PC-9 (cell line): ENCODE data around the gene SLC25A51. TPM values are rescaled to one million over a fixed set of nuclear protein-coding genes. Genes with fewer than 3 reads are reported as not detected.

Experiments used
- BruUV-seq: library from RNA; stranded (reverse); fragments of 400-500 nt; replicated peaks from 2 replicates; lab custom pipeline; 2021; lab: Mats Ljungman, UMichigan
- CTCF ChIA-PET: fragments of 300-600 bp; sonication (Branson Sonifier 250); formaldehyde crosslinking; loops from one replicate; lab custom pipeline; 2022; ENCODE audit warnings: antibody characterized with exemption; lab: Charles Lee
- POLR2A ChIA-PET: fragments of 300-600 bp; sonication (Branson Sonifier 250); formaldehyde crosslinking; loops from one replicate; lab custom pipeline; 2022; ENCODE audit warnings: antibody characterized with exemption; ENCODE audit not compliant: unreplicated experiment; lab: Charles Lee
- DNase-seq, 2 experiments: peaks; one replicate each; pipeline versions ENCODE4 v3.0.0 to v3.0.0-alpha.2; 2015 to 2022; ENCODE audit warnings: mixed read lengths in 1 of 2
- H2AFZ ChIP-seq: fragments of 200-600 bp; sonication (generic); 2 replicates; pipeline ENCODE4 v1.8.1; 2017; ENCODE audit warnings: antibody characterized with exemption
- H3F3A ChIP-seq: fragments of 200-600 bp; sonication (generic); 2 replicates; pipeline ENCODE4 v1.8.1; 2017; ENCODE audit warnings: antibody characterized with exemption, mild to moderate bottlenecking, low read depth; ENCODE audit not compliant: insufficient read depth
- H3K27ac ChIP-seq: fragments of 200-600 bp; sonication (generic); 2 replicates; pipeline ENCODE4 v1.6.1; 2016; ENCODE audit warnings: mixed run types
- H3K27me3 ChIP-seq: fragments of 200-600 bp; sonication (generic); 2 replicates; pipeline ENCODE4 v1.6.1; 2016; ENCODE audit warnings: low read depth, mixed run types; ENCODE audit not compliant: insufficient read depth
- H3K36me3 ChIP-seq: fragments of 200-600 bp; sonication (generic); 2 replicates; pipeline ENCODE4 v1.6.1; 2016; ENCODE audit warnings: low read depth, mixed run types
- H3K4me1 ChIP-seq: fragments of 200-600 bp; sonication (generic); replicated peaks from 2 replicates; pipeline ENCODE4 v1.6.1; 2016; ENCODE audit warnings: mixed run types; ENCODE audit not compliant: insufficient read depth
- H3K4me2 ChIP-seq: fragments of 200-600 bp; sonication (generic); 2 replicates; pipeline ENCODE4 v1.6.1; 2017; ENCODE audit warnings: mixed run types
- H3K4me3 ChIP-seq: fragments of 200-600 bp; sonication (generic); 2 replicates; pipeline ENCODE4 v1.6.1; 2016; ENCODE audit warnings: mixed run types
- H3K79me2 ChIP-seq: fragments of 200-600 bp; sonication (generic); 2 replicates; pipeline ENCODE4 v1.6.1; 2017; ENCODE audit warnings: low read depth, mixed run types
- H3K9me2 ChIP-seq: fragments of 200-600 bp; sonication (generic); 2 replicates; pipeline ENCODE4 v1.8.1; 2017; ENCODE audit warnings: mild to moderate bottlenecking; ENCODE audit not compliant: insufficient read depth
- H3K9me3 ChIP-seq: fragments of 200-600 bp; sonication (generic); 2 replicates; pipeline ENCODE4 v1.8.1; 2016; ENCODE audit warnings: low read depth; ENCODE audit not compliant: insufficient read depth
- H4K20me1 ChIP-seq: fragments of 200-600 bp; sonication (generic); 2 replicates; pipeline ENCODE4 v1.8.1; 2017; ENCODE audit not compliant: insufficient read depth
- CTCF ChIP-seq: fragments of 200-600 bp; sonication (generic); conservative IDR thresholded peaks from 2 replicates; pipeline ENCODE4 v1.6.1; 2017; ENCODE audit warnings: mixed run types, antibody characterized with exemption, mild to moderate bottlenecking, moderate library complexity
- EZH2 ChIP-seq: fragments of 200-600 bp; sonication (generic); IDR thresholded peaks from 2 replicates; pipeline ENCODE4 v1.8.0; 2017; ENCODE audit warnings: antibody characterized with exemption, low read depth
- intact Hi-C: fragments of 100-400 bp; cut with micrococcal nuclease; formaldehyde crosslinking; loops from one replicate; pipeline ENCODE4 v1.10.0; 2022; ENCODE audit not compliant: unreplicated experiment
- total RNA-seq: library from RNA; stranded (reverse); gene quantifications from 2 replicates; pipeline ENCODE4 v1.2.3, GENCODE V29; 2021

The SLC25A51 gene
- total RNA-seq, 1 experiment from 2014 or later: 14.9 TPM

DNA sequence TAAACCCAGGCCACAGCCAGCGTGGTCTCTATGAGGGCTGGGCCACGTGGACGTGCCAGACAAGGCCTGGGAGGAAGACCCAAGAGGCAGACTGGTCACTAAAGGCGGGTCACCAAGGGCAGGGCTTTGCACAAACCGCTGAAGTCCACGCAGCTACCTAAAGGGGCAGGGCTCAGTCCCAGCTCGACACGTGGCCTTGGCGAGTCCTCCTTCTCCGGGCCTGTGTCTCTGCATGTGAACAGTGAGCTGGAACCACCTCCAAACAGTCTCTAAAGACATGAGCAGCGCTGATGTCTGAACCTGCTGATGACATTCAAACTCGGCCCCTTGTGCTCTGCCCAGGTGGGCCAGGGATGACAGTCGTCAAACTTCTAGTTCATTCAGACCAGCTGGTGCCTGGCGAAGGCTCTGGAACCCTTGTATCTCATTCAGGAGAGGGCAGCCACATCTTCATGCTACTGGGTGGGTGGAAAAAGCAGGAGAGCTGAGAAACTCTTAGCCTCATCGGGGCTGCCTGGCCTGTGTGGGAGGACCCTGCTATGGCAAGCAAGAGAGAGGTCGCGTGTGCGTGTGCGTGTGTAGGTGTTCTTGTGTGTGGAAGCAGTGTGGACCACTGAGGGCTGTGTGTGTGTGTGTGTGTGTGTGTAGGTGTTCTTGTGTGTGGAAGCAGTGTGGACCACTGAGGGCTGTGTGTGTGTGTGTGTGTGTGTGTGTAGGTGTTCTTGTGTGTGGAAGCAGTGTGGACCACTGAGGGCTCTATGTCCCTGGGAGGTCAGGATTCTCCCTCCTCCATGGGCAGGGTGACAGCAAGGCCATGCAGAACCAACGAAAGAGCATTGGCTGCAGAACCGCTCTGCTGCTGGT lies 14.1 kb upstream of the SLC25A51 start:
- Histone ChIP-seq H3K79me2 (no peaks in the 10 kb centered on the region), H3F3A (peaks cover 10% of the 10 kb centered on the region; the same call in 1 of the 2 replicates), H3K4me3 (no peak overlapping the region), H2AFZ (no peak overlapping the region), H4K20me1 (no peaks in the 10 kb centered on the region), H3K4me1 (no peaks in the 10 kb centered on the region), H3K9me3 (no peaks in the 10 kb centered on the region), H3K27me3 (no peaks in the 10 kb centered on the region), H3K4me2 (no peak overlapping the region), H3K36me3 (no peaks in the 10 kb centered on the region), H3K9me2 (no peaks in the 10 kb centered on the region), H3K27ac (no peak overlapping the region)
- intact Hi-C loops: no loop called here
- ChIA-PET POLR2A (no interaction called here), CTCF (no interaction called here)
- no peak for DNase-seq
- BruUV-seq: no TSS peak
- TF ChIP-seq EZH2 (no peak), CTCF (no peak)

DNA sequence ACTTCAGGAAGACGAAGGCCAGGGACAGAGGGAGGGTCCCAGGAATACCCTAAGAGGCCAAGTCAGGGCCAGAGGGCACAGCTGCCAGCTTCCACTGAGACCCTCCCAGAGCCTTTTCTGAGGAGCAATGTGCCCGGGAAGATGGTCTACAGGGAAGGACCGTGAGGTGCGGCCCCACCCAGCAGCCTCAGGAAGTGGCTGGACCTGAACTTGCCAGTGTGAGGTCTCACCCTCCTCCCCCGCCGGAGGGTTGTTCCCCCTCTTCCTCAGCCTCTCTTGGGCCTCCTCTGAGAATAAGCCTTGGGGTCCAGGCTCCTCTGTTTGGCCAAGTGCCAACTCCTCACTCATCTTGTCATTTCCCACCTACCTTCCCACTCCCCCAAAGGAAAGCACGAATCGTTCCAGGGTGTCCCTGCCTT lies 13.4 kb upstream of the SLC25A51 start:
- ChIA-PET POLR2A (no interaction called here), CTCF (no interaction called here)
- H3K27ac ChIP-seq: no peak overlapping the region
- H3K9me3 ChIP-seq: no peaks in the 10 kb centered on the region
- H3K4me1 ChIP-seq: no peaks in the 10 kb centered on the region
- H3F3A ChIP-seq: peaks cover 10% of the 10 kb centered on the region; the same call in 1 of the 2 replicates
- H3K4me2 ChIP-seq: no peak overlapping the region
- H2AFZ ChIP-seq: no peak overlapping the region
- no peaks in the 10 kb centered on the region for H4K20me1 ChIP-seq
- intact Hi-C loops: no loop called here
- H3K79me2 ChIP-seq: no peaks in the 10 kb centered on the region
- H3K36me3 ChIP-seq: no peaks in the 10 kb centered on the region
- BruUV-seq: no TSS peak
- H3K9me2 ChIP-seq: no peaks in the 10 kb centered on the region
- no peak for TF ChIP-seq EZH2
- TF ChIP-seq CTCF: no peak
- DNase-seq: no peak
- no peak overlapping the region for H3K4me3 ChIP-seq
- H3K27me3 ChIP-seq: no peaks in the 10 kb centered on the region

- Histone ChIP-seq H3K9me3 (no peaks in the 10 kb centered on the region), H3K4me1 (no peaks in the 10 kb centered on the region), H2AFZ (no peak overlapping the region), H3K4me3 (no peak overlapping the region), H4K20me1 (no peaks in the 10 kb centered on the region), H3K79me2 (no peaks in the 10 kb centered on the region), H3K36me3 (no peaks in the 10 kb centered on the region), H3K4me2 (no peak overlapping the region), H3K27me3 (no peaks in the 10 kb centered on the region), H3F3A (peaks cover 13% of the 10 kb centered on the region; the same call in 1 of the 2 replicates), H3K27ac (no peak overlapping the region), H3K9me2 (no peaks in the 10 kb centered on the region)
- BruUV-seq: no TSS peak
- intact Hi-C loops: no loop called here
- DNase-seq: no peak
- CTCF ChIA-PET: no interaction called here
- TF ChIP-seq CTCF: no peak
- TF ChIP-seq EZH2: no peak
- POLR2A ChIA-PET: no interaction called here
Measured at GRCh38 chr9:37916471-37917312, 12.8 kb upstream of the SLC25A51 start.
